ENCODE measurements around the gene CDH18.

The CDH18 gene, protein sequence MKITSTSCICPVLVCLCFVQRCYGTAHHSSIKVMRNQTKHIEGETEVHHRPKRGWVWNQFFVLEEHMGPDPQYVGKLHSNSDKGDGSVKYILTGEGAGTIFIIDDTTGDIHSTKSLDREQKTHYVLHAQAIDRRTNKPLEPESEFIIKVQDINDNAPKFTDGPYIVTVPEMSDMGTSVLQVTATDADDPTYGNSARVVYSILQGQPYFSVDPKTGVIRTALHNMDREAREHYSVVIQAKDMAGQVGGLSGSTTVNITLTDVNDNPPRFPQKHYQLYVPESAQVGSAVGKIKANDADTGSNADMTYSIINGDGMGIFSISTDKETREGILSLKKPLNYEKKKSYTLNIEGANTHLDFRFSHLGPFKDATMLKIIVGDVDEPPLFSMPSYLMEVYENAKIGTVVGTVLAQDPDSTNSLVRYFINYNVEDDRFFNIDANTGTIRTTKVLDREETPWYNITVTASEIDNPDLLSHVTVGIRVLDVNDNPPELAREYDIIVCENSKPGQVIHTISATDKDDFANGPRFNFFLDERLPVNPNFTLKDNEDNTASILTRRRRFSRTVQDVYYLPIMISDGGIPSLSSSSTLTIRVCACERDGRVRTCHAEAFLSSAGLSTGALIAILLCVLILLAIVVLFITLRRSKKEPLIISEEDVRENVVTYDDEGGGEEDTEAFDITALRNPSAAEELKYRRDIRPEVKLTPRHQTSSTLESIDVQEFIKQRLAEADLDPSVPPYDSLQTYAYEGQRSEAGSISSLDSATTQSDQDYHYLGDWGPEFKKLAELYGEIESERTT

DNA sequence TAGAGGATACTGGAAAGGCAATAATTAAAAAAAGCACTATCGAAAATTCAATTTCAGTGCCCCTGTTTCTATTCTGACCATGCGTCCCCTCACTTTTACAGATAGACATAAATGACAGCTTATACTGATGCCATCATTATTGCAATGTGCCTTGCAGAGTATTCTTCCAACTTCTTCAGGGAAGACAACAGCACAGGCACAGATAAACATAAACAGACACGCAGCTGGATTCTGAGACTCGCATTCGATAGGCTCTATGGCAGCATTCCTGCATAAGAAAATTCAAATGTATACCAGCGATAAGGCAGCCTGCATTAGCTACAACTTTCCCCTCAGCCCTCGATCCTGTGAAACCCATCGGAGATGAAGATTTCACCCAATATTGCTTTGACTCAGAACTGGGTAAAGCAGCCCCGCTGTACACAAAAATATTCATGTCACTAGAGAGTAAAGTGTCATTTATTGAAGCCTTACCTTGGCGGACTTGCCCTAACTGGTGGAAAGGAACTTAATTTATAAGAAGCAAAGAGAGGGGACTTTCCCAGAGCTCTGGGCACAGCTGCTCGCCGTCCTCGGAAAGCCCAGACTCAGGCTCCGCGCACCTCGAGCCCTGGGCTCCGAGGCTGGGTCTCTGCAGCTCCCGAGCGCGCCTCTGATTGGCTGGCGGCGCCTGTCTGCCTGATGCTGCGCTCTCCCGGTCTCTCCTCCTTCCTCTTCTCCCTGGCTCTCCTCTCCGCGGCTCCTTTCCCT lies at the start of gene CDH18:
CDH18 (minus strand) TSS at position 589 of the 750 bp plus-strand sequence. CDS start 149,214 bp downstream, outside the sequence.
- no peak for DNase-seq

DNA sequence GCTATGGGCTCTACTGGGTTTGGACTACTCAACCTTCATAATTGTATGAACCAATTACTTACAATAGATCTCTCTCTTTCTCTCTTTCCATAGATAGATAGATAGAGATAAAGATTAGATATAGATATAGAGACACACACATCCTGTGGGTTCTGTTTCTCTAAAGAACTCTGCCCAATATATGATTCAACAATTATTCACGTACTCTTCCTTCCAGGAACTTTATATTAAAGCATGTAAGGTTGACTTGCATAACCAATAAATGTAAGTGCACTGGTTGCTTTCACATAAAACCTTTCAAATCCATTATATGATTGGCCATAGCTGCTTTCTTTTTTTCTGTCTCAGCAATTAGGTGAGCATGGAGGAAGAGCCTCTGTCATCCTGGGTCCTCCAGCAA lies 46.7 kb upstream of the CDH18 start:
- no peak for DNase-seq

DNA sequence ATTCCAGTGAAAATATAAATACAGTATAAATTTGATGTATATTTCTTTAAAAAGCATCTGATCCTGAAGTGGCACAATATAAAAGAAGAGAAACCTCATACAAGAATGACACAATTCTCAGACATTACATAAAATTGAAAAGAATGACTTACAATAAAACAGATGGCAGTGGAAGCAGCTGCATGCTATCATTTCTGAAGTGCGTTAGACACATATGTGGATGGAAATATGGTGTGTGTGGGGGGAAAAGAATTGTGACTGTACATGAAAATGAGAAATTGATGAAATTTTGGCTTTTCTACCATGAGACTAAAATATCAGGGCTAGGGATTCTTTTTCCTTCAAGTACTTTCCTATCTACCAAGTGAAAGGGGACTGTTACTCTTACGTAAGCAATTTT lies 45.9 kb upstream of the CDH18 start:
- no peak for DNase-seq

DNA sequence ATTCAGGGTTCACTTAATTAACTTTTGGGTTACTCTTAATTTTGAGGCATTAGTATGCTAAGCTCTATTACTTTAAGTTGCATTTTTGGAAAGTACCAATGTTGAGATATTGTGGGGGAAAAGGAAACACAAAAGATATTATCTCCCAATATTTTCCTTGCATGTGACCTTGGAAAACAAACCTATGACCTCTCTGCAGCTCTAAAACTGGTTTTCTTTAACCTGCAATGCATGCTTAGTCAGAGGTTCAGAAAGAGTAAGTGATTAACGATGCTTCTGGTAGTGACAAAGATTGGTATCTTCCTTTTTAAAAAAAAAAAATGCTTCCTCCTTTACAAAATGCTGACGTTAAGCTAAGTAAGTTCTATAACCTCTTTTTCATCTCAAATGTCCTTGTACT lies 44.9 kb upstream of the CDH18 start:
- no peak for DNase-seq

DNA sequence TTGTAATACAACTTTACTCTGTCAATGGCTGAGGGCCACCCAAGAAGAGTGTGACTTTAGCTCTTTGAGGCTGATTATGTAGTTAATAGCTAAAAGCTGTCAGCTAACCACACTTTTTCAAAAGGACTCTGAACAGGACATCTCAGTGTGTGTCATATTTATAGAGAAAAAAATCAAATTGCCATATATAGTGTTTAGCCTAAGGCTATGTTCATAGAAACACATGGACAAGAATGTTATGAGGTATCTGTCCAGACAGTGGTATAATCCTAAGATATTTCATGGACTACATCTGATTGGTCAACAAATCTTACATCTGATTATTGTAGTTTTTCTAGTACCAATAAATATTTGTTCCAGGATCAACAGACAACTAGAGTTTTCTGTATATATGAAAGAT lies 42.1 kb upstream of the CDH18 start:
- DNase-seq, result no peak

DNA sequence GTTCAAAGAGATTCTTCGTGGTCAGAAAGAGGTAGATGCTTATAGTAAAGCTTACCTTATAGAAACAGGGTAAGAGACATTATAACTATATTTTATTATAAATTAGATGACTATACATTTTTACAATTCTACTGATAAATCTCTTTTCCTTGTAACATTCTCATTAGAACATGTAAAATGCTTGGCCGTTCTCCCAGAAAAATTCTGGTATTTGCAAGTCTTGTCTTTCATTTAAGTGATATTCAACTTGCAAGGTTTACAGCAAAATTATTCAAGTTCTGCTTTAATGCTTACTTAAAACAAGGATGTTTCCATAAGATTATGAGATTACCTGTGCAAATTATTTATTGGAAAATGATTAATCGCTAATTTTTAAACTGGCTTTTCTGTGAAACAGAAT lies 41.3 kb upstream of the CDH18 start:
- DNase-seq, result no peak

DNA sequence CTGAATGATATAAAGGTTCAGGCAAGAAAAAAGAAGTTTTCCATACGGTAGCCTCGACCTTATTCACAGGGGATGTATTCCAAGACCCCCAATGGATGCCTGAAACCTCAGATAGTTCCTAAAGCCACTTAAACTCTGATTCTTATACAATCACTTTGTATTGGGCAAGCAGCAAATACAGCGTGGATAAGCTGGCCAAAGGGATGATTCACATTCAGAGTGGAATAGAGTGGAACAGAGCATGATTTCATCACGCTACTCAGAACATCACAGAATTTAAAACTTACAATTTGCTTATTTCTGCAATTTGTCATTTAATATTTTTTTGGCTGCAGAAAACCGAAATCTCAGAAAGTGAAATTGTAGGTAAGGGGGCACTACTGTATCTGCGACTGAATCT lies 40.5 kb upstream of the CDH18 start:
- no peak for DNase-seq

DNA sequence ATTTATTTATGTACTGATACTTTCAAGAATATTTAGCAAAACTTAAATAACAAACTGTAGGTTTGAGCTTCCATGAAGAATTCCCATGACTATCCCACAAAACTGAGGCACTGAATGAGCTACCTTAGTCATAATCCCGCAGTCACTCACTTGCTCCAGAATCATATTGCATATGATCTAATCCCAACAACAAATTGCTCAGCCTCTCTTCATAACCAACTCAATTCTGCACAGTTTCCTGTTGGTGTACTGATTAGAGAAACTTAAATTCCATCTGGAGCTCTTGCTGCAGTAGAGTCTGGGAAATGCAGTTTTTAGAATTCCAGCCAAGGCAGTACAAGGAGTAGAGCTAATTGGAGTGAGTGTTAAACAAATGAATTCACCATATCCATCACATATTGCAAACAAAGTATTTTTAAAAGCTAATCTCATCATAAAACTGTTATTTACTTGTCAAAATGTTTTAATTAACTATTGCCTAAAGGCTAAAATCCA lies 35.7 kb upstream of the CDH18 start:
- no peak for DNase-seq

DNA sequence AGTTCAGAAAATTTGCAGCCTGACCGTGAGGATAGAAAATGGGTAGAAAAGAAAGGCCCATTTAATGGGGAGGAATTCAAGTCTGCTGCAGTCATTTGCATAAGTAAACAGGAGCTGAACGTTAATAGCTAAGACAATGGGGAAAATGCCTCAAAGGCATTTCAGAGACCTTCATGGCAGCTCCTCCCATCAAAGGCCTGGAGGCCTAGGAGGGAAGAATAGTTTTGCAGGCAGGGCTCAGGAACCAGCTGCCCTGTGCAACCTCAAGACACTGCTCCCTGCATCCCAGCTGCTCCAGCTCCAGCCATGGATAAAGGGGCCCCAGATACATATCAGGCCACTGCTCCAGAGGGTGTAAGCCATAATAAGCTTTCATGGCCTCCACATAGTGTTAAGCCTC lies 32.2 kb upstream of the CDH18 start:
- DNase-seq, result no peak

DNA sequence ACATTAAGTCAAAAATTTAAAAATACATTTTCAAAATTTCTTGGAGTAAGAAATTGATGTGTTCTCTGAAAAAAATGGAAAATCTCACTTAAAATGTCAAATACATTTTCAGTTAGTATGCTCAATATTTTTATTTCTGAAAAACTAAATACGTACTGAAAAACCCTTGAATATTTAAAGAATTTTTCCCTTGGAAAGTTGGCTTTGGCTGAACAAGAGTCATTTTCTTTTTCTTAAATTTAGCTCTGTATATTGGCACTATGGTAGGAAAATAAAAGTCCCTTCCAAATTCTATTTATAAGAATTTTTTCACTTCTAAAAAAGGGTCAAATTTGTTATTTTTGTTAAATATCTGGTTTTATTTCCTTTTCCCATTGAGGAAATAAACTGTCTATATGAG lies 29.0 kb upstream of the CDH18 start:
- no peak for DNase-seq

DNA sequence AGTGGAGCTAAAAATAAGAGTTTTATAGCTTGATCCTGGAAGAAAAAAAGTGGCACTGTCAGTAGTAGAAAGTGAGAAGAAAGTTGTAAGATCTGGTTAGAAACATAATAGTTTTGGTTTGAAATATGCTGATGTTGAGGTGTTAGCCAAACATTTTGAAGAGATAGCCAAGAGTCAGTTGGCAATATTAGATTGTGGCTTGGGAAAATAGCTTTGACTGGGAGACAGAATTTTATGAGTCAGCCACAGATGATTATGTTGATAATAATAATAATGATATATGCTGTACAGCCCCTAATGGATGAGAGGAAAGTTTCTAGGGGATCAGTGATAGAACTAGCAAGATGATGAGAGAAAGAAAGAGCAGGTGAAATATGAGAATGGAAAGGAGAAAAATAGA lies 12.4 kb upstream of the CDH18 start:
- DNase-seq, result no peak

DNA sequence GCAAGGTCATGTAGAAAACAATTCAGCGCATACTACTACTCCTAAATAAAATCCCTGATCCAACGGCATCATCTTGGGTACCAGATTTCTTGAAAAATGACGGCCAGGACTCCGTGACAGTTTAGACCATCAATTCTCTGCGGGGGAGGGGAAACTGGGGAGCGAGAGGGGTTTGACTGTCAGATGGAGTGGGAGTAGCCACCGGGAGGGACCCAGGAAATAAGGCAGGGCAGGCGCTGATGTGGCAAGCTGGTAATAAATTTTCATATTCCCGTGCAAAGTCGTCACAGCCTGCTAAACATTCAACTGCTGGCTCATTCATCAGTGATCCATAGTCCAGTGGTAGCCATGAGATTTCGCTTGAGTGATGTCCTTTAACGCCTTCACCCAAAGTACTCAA lies 457 bp upstream of the CDH18 start:
- DNase-seq, result no peak

DNA sequence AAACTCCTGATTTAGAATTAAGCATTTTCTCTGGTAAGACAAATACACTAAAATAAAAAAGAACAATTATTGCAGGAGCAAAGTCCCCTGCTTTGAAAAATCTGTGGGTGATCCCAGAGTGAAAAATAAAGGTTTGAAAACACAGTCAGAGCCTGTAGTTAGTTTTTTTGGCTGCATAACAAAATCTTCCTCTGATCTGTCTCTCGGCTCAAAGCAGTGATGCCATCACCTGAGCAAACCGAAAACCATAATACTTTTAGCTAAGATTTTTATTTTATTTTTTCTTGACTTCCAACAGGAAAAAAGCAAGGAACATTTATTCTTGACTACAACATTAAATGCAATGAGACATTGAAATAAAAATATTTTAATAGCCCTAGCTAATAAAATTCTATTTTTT lies 1.2 kb downstream of the CDH18 start:
- DNase-seq, result no peak

DNA sequence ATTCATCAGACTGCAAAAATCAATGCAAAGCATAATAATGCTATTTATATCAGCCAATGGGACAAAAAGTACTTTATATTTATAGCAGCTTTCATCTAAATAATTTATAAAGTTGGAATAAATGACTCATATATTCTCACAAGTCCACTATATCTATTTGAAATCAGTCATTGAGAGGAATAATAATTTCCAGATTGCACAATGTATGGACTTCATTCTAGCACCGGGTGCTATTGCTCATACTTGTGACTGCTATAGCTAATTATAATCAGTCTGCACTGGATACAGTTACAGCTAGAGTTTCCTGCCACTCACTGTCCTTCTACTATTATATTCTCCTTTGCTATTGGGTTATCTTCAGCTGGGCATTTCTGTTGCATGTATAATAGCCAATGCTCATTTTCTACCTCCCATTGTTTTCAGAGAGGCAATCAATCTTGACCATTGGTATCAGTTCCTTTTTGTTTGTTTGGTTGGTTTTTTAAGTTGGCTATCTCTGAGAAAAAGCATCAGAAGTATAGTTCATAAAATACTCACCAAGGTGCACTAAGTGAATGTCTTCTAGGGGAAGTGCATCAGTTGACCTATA lies 1.9 kb downstream of the CDH18 start:
- no peak for DNase-seq

DNA sequence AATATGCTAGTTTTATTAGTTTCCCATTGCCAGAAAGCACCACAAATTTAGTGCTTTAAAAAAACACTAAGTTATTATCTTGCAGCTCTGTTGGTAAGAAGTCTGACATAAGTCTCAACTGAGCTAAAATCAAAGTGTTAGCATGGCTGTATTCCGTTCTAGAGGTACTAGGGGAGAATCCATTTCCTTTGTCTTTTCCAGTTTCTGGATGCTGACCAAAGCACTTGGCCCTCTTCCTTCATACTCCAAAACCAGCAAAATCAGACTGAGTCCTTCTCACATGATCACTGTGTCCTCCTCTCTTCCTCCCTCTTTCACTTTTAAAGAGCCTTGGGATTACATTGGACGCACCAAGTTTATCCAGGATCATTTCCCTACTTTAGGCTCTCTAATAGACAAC lies 9.5 kb downstream of the CDH18 start:
- no peak for DNase-seq

DNA sequence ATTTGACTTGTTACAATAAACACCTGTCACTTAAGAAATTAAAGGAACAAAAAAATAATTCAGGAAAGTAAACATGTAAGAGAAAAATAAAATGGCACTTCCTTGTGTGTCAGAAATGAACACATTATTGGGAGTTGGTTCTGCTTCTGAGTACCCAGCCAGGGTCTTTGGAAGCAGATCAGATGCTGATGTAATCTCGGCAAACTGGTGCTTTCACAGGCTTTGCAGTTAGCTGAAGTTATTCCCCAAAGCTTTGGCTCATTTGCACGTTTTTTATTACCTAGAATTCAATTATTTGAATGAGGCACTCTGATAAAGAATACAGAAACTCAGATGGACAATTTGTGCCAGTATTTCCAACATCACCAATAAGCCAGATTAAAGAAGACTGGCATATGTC lies 10.9 kb downstream of the CDH18 start:
- DNase-seq, result no peak

DNA sequence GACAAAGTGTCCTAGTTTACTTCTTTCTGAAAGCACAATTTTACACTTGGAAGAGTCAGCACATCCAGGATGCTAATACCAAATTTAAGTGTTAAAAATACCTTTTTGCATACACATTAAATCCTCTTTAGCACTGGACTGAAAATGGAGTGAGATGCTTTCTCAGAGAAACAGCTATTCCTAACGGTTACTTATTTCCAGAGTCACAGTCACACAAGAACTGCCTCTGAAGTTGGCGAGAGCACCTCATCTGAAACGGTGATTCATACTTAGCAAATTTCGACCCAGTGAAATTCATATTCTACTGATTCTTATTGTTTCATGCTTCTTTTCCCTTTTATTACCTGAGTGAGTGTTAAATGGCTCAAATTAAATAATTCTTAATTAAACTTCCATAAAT lies 12.2 kb downstream of the CDH18 start:
- no peak for DNase-seq

DNA sequence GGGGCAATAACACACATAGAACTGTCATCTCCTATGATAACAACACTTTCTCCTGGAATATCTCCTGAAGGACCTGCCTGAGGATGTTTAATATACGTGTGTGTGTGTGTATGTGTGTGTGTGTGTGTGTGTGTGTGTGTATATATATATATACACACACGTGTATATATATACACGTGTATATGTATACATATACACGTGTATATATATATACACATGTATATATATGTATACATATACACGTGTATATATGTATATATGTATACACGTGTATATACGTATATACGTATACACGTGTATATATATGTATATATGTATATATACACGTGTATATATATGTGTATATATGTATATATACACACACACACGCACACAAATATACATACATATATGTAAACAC lies 27.5 kb downstream of the CDH18 start:
- DNase-seq, result no peak

DNA sequence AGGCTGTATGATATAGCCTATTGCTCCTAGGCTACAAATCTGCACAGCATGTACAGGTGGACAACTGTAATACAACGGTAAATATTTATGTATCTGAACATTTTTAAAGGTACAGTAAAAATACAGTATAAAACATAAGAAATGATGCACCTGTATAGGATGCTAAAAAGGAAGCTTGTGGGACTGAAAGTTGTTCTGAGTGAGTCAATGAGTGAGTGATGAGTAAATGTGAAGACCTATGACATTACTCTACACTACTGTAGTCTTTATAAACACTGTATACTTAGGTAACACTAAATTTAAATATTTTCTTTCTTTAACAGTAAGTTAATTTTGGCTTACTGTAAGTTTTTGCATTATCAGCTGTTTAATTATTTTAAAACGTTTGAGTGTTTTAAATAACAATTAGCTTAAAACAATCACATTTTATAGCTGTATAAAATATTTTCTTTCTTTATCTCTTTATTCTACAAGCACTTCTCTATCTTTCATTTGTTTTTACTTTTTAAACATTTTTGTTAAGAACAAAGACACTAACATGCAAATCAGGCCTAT lies 28.1 kb downstream of the CDH18 start:
- no peak for DNase-seq

DNA sequence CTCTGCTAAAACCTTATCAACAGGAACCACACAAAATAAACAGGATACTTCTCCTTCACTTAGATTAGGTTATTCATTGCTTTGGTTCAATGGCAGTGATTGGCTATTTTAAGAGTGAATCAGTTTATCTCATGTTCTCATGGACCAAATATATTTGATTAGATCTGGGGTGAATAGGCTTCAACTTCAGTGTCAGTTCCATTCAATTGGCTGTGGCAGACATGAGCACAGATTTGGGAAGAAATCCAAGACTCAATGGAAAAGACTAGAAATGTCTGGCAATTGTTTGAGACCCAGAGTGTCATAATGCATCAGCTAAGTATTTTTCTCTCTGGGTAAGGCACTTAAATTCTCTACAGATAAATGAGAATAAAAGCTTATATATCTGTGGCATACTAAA lies 37.1 kb downstream of the CDH18 start:
- no peak for DNase-seq

DNA sequence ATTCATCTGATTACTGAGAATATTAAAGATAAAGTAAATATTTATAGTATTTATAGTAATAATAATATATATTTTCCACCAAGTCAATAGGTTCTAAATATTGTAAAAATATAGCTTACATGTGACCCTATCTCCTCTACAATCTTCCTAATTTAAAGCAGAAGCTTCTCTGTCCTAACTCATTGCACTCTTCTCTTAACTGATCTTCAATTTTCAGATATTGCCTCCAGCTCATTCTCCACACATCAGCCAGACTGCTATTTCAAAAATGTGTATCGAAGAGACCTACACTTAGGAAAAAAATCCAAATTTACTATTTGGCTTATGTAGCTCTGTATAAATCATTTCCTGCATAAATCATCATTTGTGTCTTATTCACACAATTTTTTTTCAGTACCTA lies 47.8 kb downstream of the CDH18 start:
- no peak for DNase-seq

DNA sequence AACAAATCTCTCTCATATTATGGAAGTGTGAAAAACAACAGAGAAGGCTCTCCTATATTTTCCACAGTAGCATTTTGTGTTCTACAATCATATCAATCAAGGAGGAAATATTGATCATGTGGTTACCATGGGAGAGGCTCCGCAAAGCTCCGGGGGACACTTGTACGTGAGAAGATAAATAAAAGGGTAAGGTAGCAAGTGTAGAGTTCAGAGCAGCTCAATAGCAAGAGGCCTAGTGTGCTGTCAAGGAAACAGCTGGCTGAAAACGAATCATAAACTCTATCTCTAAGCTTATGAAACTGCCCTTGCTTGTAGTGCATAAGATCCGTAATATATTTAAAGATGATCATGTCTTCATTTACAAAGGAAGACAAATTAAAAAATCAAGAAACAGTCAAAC lies 57.5 kb downstream of the CDH18 start:
- DNase-seq, result no peak
